SU-DHL-6 (cell line): Measurements from ENCODE around the gene CTNNA2.

Source experiments
- EZH2phosphoT487 ChIP-seq: fragments of 200-600 bp; sonication (generic), shearing (Covaris generic); conservative IDR thresholded peaks from 2 replicates; pipeline ENCODE4 v1.6.1; 2018; ENCODE audit warnings: mild to moderate bottlenecking, antibody characterized with exemption, low read length, moderate library complexity, mixed read lengths
- TF ChIP-seq, protein P1 (sequence below): fragments of 200-600 bp; sonication (generic); IDR thresholded peaks from one replicate; pipeline ENCODE4 v1.5.1; 2017; ENCODE audit warnings: antibody characterized with exemption, mild to moderate bottlenecking, low read length, moderate library complexity; ENCODE audit not compliant: insufficient read depth, poor library complexity, severe bottlenecking

DNA sequence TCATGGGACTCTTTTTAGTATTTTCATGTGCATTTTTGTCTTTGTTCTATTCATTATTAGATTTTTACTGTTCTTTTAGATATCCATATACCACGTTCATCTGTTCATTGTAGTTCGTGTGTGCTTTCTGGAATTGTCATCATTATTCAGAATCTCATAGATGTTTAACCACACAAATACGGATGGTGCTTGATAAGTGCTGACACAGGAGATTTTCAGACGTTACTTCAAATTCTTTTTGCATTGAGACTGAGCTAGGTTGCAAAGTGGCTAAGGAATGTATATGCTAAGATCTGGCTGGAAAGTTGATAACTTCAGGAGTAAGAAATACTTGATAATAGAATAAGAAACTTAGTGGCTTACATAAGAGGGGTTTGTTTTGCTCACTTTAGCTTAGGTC is 153.6 kb downstream of the CTNNA2 start:
- TF ChIP-seq, protein P1, sequence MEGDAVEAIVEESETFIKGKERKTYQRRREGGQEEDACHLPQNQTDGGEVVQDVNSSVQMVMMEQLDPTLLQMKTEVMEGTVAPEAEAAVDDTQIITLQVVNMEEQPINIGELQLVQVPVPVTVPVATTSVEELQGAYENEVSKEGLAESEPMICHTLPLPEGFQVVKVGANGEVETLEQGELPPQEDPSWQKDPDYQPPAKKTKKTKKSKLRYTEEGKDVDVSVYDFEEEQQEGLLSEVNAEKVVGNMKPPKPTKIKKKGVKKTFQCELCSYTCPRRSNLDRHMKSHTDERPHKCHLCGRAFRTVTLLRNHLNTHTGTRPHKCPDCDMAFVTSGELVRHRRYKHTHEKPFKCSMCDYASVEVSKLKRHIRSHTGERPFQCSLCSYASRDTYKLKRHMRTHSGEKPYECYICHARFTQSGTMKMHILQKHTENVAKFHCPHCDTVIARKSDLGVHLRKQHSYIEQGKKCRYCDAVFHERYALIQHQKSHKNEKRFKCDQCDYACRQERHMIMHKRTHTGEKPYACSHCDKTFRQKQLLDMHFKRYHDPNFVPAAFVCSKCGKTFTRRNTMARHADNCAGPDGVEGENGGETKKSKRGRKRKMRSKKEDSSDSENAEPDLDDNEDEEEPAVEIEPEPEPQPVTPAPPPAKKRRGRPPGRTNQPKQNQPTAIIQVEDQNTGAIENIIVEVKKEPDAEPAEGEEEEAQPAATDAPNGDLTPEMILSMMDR: no peak
- TF ChIP-seq EZH2phosphoT487: no peak
